Measurements from ENCODE around the gene RAB10. TPM values are rescaled to one million over a fixed set of nuclear protein-coding genes. Genes with fewer than 3 reads are reported as not detected.
A peak's percentile ranks its signal among the peaks of the same experiment; 100 is the strongest.

RAB10 gene
- total and polyA plus RNA-seq, 9 of the 15 experiments (the other 6 are each of a cell fraction or from before 2014, with no cell fraction given): 25.1 to 214 (median 157) TPM

- TF ChIP-seq SAFB (IDR thresholded peaks at IDR 0.05; ENCODE audit: borderline replicate concordance, low read depth, low read length) (no peak), CEBPZ (IDR thresholded peaks at IDR 0.05; ENCODE audit: borderline replicate concordance, low read depth, low read length) (no peak), SOX6 (IDR thresholded peaks at IDR 0.05) (no peak), E2F5 (CRISPR knock-in tag; IDR thresholded peaks at IDR 0.05) (no peak), NR2C1 (IDR thresholded peaks at IDR 0.05) (no peak), NR2C1 (tag; IDR thresholded peaks at IDR 0.05) (no peak), NEUROD1 (IDR thresholded peaks at IDR 0.05; ENCODE audit: borderline replicate concordance, low read depth, low read length, partially characterized antibody) (no peak), MEIS2 (IDR thresholded peaks at IDR 0.05; ENCODE audit: partially characterized antibody) (peak; percentile 80), ZNF263 (CRISPR knock-in tag; IDR thresholded peaks at IDR 0.05; ENCODE audit: borderline replicate concordance) (no peak), CREB3 (tag; conservative IDR thresholded peaks at IDR 0.05; ENCODE audit: low read depth) (no peak), JUND (IDR thresholded peaks at IDR 0.05; ENCODE audit: borderline replicate concordance, low read depth, low read length) (peak; percentile 90), JUND (tag; IDR thresholded peaks at IDR 0.05; ENCODE audit: borderline replicate concordance, low read depth, low read length) (peak; percentile 82; the same call in 2 of the 3 replicates), SAP30 (IDR thresholded peaks at IDR 0.05; ENCODE audit: borderline replicate concordance, insufficient read depth, low read depth, low read length, poor library complexity, severe bottlenecking) (no peak), ARID3A (IDR thresholded peaks at IDR 0.05; ENCODE audit: borderline replicate concordance, low read depth, low read length) (0 out of 2 replicates have a peak, but pooled peaks have one; percentile 22), CBFA2T3 (IDR thresholded peaks at IDR 0.05) (0 out of 2 replicates have a peak, but pooled peaks have one; percentile 4), CLOCK (CRISPR knock-in tag; IDR thresholded peaks at IDR 0.05; ENCODE audit: borderline replicate concordance) (no peak), TAF9B (IDR thresholded peaks at IDR 0.05; ENCODE audit: partially characterized antibody) (no peak)
Measured at GRCh38 chr2:26061539-26061938, 27.7 kb downstream of the RAB10 start (continued).
